HG02678 (cell line): ENCODE results near the gene BACE1.
"Not testable (repeated sequence)": the region's sequence is repeated elsewhere in the genome, so short reads cannot be mapped to it uniquely, and the experiment has no call there.

ENCODE experiments used
- ATAC-seq: cut with Tn5 transposase; IDR thresholded peaks from one replicate; pipeline ENCODE4 v1.9.1; 2021; ENCODE audit warnings: mild to moderate bottlenecking, moderate library complexity; ENCODE audit not compliant: unreplicated experiment

Gene BACE1

DNA sequence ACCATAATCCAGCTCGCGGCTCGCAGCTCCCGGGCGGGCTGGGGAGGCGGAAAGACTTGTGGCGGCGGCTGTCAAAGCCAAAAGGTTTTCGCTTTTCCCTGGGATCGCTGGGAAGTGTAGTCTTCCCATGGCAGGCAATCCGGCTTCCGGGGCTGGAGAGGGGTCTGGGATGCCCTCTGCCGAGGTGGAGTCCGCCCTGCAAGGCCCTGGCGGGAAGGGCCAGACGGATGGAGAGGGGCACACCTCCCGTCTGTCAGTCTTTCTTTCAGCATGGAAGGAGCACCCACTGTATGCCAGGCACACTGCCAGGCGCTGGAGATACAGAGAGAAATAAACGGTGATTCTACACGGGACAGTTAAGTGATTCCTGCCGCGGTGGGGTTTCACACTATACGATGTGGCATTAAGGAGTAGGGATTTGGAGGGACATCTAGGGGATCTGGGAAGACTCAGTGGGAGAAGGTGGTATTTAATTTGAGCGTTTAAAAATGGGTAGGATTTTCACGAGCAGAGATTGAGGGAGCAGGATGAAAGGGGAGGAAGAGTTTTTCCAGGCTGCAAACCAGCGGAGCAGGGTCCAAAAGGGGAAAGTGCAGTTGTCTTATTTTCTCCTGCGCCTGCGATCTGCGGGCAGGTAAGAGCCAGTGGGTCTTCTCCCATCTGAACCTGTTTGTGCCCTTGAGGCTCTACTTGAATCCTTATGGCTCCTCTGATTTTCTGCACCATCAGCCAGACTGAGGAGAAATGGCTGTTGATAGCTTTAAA, at the start of gene BACE1:
BACE1 (minus strand) TSS at position 60 of the 765 bp plus-strand sequence. CDS start 461 bp downstream, outside the sequence.
- ATAC-seq, result no peak

DNA sequence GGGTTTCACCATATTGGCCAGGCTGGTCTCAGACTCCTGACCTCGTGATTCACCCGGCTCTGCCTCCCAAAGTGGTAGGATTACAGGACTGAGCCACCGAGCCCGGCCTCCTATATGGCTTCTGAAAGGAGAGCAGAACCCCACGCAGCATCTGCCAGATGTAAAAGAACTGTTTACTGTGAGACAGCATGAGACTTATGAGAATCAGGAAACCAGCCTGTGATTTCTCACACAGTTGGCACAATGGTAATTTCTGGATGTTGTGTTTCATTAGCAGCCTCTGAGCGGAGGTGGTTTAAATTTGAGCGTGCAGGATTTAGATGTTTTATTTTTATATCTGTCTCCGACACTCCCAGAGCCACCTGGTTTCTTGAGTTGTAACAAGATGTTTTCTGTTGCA, 45.4 kb upstream of the BACE1 start:
- no peak for ATAC-seq

DNA sequence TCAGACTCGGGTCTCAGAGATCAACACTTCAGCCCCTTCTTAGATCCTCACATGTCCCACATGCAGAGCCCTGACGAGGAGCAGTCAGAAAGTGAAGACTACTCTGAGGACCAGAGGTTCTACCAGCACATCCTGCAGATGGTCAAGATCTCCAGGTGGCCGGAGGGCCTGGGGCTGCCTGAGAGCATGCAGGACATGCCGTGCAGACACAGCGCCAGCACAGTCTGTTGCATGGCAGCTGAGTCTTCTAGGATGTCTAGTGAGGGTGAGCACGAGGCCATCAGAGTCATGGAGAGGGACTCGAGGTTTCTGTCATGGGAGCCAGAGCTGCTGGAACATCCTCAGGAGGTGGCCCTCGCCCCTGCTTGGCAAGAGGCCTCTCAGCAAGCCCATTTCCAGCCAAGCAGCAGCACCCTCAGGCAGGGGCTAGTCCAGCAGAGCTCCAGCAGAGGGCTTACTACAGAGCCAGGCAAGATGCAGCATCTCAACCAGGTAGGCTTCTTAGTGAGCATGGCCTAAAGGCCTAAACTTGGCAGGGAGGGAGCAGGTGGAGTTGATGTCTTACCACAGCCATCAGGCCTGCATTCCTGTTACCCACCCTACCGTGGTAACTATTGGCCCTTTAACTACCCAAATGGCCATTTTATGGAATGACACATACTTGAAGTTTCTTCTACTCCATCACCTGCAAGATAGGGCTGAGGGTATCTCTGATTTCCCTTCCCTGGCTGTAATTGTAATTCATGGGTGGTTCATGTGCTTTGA, 40.3 kb upstream of the BACE1 start:
- ATAC-seq, result no peak

DNA sequence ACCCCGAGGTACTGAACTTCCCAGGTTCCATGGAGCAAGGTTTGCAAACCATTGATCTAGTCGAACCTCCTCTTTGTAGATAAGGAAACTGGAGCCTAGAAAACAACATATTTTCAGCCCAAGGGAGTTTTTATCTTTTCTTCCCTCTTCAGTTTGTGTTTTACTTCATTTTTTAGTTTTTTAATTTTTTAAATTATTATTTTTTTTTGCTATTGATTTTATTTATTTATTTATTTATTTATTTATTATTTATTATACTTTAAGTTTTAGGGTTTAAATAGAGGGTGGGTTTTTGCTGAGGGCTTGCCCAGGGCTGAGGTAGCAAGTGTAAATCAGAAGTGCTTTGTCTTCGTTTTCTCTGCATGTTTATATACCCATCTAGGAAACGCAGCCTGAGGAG, 38.5 kb upstream of the BACE1 start:
- no peak for ATAC-seq

DNA sequence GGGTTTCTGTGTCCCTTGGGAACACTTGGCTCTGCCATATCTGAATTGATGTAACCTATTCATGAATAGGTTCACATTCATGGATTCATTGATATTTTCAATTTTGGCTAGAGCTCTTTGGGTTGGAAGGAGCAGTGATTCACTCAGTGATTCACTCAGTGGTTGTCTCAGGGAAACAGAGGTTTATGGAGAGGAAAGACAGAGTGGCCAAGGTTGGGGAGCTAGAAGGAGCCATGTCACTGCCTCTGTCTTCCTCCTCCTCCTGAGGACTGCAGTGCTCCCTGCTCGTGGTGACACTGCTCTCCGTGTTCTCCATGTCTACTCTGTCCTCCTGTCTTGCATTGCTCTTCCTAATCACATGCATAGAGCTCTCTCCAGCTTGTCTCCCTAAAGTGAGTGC, 29.0 kb upstream of the BACE1 start:
- no peak for ATAC-seq

DNA sequence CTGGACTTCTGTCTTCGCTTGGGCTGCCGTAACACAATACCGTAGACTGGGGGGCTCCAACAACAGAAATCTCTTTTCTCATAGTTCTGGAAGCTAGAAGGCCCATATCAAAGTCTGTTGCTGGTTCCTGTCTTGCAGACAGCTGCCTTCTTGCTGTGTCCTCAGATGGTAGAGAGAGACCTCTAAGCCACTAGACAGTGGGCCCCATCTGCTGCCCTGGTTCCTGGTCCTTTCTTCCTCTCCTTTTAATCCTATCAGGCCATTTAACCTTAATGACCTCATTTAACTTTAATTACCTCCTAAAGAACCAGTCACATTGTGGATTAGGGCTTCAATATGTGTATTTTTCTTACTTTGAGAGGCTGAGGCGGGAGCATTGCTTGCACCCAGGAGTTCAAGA, 21.0 kb upstream of the BACE1 start:
- ATAC-seq, result no peak

DNA sequence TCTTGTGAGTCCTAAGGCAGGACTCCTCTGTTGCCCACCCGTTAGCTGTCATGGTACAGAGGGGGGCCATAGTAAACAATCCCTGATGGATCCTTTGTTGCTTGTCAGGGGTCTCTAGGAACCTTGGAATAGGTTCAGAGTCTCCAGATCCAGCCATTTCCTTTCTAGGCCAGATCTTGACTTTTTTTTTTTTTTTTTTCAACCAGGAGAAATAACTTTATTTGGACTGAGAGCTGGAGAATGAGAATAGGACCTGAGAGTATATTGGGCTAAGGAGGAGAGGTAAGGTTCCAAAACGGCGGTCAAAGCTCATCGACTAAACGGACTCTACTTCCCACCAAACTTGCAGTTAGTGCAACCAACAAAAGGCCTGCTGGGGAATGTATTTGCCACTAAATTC, 19.3 kb upstream of the BACE1 start:
- no peak for ATAC-seq

DNA sequence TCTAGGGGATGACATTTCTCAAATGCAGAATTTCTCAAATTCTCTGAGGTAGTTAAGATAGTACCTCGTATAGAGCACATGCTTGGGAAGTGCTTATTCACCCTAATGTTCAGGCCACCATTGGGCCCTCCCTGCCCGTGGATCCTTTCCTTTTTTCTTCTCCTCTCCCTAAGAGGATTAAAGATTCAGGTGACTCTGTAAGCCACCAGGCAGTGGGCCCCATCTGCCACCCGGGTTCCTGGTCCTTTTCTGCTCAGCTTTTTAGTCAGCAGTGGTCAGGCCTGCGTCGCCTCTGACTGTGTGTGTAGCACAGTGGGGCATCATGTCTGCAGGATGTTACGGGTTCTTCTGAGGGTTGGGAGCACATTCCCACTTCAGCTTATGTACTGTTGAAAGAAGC, 18.8 kb upstream of the BACE1 start:
- ATAC-seq, result no peak

DNA sequence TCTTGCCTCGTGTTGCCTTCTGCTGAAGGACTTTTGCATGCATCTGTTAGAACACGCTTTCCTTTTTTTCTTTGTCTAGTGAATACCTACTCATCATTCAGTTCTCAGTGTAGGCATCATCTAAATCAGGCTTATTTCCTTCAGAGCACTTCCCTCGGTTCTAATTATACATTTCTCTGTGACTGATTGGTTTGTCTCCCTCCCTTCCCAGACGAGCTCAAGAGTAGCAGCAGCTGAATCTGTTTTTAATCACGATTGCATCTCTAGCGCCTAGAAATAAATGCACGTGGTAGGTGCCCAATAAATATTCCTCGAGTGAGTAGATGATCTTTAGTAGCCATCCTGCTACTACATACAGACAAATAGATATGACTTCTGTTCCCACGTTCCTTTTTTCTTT, 17.9 kb upstream of the BACE1 start:
- no peak for ATAC-seq

DNA sequence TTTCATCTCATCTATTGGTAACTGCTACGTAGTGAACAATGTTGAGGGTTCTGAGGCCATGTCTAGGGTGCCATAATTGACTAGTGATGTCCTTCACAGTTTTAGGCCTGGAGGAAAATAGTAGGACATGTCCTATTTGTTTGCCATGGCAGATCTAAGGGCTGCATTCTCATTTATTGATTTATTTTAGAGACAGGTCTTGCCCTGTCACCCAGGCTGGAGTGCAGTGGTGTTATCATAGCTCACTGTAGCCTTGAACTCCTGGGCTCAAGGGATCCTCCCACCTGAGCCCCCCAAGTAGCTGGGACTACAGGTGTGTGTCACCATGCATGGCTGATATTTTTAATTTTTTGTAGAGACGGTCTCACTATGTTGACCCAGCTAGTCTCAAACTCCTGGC, 16.8 kb upstream of the BACE1 start:
- ATAC-seq, result no peak

DNA sequence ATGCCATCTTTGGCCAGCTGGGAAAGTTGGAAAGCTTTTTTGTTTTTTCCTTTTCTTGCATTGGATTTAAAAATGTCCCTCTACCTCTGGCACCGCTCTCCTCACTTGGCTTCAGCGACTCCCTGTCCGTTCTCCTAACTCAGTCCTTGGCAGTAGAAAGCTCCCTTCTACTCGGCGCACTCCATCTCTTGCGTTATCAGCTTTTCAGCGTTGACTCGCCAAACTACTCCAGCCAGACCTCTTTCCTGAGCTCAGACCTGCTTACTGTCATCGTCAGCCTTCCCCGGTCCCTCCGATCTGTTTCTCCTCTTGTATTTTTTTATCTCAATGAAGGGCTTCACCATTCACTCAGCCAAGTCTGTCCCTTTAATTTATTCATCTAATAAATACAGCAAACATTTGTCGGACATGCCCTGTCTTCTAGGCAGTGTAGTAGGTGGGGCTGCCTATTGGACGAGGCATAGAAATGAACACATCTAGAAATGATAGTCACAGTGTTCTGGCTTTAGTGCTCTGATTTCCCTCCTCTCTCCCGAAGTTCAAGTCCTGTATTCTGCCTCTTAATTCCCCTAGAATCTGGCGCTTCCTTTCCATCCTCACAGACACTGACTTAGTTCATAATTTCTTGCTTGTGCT, 12.4 kb upstream of the BACE1 start:
- ATAC-seq, result no peak

DNA sequence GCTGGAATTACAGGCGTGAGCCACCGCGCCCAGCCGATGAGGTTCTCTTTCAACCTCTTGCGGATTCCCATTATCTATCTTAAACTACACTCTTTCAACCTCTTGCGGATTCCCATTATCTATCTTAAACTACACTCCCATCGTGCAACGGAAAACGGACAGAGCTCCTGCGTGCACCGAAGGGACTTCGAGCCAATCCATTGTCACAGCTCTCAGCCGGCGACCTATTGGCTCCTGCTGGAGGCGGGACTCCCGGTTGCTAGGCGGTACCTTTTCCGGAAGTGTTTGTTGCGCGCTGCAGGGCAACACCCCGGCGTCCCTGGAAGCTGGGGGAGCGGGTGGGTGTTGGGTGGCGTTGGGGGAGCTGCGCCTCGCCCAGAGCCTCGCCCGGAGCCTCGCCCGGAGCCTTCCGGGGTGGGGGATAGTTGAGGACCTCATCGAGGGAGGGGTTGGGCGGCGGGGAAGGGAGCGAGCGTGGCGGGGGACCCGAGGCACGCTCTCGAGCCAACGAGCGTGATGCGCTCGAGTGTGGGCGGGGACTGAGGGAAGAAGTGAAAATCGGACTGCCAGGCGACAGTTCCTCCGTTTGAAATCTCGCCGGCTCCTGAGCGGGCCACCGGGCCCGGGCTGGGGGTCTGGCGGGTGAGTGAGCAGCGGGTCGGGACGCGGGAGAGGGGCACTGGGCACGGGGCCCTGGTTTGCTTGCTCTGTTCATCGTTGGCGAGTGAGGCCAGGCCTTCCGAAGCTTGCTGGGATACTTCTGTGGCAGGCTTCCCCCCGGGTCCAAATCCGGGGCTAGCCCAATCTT, 11.7 kb upstream of the BACE1 start, which contains the start of gene CEP164:
CEP164 (plus strand) TSS at position 288 of the 808 bp plus-strand sequence. CDS start 10,733 bp downstream, outside the sequence.
- ATAC-seq, result peak; percentile 97

DNA sequence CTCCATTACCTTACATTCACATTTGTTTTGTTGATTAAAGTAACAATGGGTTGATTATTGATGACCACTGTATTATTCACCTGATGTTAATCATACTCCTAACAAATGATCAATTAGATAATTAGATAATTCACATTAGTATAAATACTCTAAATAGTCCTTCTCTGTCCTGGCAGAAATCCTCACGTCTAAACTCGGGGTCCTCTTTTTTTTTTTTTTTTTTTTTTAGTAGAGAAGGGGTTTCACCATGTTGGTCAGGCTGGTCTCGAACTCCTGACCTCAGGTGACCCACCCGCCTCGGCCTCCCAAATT, 11.2 kb upstream of the BACE1 start:
- ATAC-seq, result not testable (repeated sequence)

DNA sequence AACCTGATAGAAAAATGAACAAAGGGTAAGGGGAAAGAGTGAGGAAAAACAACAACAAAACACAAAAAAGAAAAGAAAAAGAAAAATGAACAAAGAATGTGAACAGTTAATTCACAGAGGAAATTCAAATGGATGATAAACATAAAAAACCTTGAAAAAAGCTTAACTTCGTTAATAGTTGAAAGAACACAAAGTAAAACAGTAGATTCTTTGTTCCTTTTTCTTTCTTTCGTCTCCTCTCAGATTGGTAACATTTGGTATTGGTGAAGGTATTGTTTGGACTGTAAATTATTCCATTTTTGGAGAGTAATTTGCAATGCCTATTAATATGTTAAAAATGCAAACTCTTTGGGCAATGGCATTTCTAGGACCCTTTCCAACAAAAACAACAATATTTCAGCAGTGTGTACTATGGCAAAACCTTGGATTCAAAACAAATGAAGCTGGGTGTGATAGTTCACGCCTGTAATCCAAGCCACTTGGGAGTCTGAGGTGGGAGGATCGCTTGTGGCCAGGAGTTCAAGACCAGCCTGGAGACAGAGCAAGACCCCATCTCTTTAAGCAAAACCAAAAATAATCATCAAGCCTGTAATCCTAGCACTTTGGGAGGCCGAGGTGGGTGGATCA, 3.3 kb upstream of the BACE1 start:
- ATAC-seq, result no peak

DNA sequence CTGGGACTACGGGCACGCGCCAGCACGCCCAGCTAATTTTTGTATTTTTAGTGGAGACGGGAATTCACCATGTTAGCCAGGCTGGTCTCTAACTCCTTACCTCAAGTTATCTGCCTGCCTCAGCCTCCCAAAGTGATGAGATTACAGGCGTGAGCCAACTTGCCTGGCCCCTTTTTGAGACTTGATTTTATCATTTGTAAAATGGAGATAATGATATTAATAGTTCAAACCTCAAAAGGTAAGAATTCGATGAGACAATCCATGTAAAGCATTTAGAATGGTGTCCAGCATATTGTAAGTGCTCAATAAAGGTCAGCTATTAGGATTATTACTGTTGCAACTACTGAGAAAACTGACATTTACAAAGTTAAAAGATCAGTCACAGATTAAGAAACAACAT, 2.7 kb upstream of the BACE1 start:
- ATAC-seq, result no peak

DNA sequence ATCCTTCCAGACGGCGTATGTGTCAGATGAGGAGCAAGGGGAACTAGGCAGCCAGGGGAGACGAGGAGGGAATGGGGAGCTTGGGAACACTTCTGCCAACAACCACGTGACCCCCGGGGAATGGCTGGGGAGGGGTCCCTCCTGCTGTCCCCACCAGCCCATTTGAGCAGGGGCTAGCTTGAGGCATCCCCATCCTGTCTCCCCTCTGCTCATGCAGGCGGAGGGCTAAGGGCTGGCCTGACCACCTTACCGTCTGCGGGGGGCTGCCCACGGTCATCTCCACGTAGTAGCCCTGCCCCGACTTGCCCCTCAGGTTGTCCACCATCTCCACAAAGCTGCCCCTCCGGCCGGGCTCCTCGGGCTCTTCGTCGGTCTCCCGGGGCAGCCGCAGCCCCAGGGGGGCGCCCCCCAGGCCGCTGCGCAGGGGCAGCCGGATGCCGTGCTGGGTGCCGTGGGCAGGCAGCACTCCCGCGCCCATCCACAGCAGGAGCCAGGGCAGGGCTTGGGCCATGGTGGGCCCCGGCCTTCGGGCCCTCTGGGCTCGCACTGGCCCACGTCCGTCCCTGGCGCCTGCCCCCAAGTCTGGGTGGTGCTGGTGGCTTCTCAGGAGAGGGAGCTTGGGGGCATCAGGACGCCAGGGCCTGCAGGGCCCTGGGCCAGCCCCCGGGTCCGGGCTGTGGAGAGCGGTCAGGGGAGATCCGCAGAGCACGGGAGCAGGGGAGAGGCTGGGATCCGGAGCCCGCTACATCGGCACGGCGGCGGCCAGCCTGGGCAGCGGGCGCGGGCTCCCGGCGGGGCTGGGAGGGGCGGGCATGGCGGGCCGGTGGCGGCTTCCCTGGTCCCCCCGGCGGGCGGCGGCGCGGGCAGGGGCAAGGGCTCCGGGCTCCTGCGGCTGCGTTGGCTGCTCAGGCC, 515 bp downstream of the BACE1 start:
- no peak for ATAC-seq

DNA sequence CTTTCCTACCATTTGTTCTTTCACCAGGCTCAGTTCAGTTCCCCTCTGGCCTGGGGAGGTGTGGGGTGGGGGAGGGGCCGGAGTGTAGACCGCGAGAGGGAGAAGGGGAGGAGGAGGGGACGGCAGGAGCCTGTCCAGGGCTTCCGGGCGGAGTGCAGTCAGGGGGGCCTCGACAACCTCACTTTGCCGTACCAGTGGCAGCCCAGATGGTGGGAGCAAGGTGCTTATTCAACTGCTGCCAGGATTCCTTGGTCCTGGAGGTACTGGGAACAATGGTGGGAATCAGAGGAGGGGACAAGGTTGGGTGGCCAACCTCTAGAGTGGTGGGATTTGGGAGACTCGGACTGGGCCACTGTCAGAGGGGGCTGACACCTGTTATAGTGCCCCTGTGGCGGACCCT, 1.2 kb downstream of the BACE1 start:
- ATAC-seq, result no peak

DNA sequence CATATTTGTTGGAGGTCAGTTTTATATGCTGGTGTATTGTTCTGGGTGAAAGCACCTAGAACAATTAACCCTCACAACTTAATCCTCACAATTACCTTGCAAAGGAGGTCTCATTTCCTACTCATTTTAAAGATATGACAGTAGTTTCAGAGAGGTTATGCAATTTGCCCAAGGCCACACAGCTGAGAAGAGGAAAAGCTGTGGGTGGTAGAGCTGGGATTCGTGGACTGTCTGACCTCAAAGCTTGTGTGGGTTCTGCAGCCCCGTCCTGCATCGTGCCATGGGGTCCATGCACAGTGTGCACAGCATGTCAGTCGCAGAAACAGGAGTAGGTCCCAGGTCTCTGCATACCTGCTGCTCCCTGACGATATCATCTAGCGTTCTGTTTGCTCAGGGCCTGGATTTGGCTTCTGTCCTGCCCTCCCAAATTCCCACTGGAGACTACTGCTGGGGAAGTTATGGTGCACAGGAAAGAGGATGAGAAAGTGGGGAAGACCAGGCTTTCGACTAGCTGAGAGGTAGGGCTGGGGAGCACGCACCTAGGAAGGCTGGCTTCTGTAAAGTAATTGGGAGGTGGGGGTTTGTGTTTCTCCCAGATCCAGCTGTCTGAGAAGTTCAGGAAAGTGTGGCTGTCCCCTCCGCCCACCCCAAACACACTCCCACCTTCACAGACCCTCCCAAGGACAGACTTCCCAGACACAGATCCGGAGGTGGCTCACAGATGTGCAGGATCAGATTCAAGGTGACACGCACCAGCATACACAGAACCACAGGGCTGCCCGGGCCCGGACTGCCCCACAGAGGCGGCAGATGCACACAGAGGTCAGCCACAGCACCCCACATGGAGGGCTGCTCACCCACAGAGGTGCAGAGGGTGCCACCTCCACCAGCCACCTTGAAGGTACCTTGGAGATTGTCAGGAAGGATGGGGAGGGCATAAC, 2.0 kb downstream of the BACE1 start:
- ATAC-seq, result no peak

DNA sequence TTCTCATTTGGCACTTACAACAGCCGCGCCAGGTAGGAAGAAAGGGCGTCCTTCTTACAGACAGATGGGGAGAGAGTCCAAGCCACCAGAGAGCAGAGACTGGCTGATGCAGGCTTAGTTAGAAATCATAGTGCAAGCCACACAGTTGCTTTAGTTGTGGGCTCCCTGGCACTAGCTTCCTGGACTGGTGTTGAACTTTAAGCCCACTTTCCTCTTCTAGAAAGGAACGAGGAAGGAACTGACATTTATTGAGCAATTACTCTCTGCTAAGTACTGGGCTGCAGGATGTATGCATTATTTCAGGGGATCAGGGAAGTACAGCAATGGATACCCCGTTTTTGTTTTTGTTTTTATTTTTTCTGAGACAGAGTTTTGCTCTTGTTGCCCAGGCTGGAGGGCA, 3.0 kb downstream of the BACE1 start:
- ATAC-seq, result no peak
